Cerebellar cortex (tissue), 1 donor: ENCODE results near the gene PDZD2.
"Not testable (repeated sequence)": the region's sequence is repeated elsewhere in the genome, so short reads cannot be mapped to it uniquely, and the experiment has no call there.

Source experiments
- DNase-seq: peaks from one replicate; pipeline ENCODE4 v3.0.0-alpha.2; 2015; ENCODE audit warnings: low spot score

Gene PDZD2

DNA sequence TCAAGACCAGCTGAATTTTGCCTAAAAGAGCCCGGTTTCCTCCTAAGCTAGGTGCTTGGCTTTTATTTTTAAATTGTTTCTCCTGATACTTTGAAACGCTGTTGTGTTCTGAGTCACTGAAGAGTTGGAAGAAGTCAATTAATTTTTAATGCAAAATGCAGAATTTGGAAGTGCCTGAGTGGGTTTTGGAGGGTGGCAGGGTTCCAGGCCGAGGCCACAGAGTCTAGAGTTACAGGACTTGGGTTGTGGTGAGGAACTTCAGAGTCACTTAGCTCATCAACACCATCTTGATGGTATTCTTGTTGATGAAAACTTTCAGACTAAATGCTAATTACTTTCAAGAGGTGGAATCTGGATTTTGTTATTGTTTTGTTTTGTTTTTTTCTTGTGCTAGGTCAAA lies 130.6 kb downstream of the PDZD2 start:
- no peak for DNase-seq

DNA sequence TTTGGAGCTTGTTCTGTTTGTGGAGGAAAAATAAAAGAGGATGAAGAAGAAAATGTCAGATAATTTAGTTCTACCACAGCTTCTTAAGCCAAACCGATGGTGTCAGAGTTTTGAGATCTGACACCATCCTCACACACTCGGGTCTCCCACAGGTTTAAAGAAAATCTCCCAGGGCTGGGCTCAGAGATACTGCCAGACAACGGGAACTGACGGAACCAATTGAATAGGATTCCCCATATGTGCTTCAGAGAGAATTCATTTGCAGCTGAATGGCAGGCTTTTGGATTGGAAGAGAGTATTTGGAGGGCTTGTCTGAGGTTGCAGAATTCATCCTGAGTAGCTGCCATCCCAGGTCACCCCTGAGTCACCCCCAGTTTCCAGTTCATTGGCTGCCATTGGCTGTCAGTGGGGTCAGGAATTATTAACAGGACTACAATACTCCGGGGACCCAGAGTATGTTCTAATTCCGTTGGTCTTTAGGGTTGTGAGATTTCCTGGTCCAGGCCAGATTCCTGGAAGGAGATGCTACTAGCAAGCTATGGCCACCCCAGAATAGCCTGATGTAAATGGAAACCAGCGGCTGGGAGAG lies 131.3 kb downstream of the PDZD2 start:
- no peak for DNase-seq

DNA sequence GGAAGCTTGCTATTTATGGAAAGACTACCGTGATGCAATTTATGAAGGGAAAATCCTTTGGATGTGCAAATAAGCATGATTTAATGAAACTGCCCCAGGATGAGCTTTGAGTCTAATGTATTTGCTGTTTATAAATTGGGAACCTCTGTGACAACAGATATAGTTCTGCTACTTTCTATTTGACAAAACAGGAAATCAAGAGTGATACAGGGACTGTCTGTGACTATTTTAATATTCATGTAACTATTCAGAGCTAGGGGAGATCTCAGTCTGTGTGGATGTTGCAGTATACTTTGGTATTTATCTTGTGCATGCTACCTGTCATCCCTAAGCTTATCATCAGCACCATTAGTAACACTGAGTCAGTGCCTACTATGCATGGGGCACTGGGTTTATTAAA lies 132.1 kb downstream of the PDZD2 start:
- no peak for DNase-seq

DNA sequence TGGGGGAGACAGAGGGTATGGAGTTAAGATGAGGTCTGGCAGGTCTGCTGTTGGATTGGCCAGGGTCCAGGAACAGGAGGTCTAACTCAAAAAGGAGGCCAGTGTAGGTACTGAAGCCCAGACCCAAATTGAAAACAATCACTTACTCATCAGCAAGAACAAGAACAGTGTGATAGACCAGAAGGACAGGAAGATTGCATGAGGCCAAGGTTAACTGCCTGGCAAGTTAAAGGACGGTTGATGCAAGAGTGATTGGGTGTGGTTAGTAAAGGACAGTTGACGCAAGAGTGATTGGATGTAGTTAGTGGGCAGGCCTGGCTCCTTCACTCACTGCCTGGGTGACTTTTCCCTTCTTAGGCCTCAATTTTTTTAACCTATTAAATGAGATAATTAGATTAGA lies 132.6 kb downstream of the PDZD2 start:
- DNase-seq, result no peak

DNA sequence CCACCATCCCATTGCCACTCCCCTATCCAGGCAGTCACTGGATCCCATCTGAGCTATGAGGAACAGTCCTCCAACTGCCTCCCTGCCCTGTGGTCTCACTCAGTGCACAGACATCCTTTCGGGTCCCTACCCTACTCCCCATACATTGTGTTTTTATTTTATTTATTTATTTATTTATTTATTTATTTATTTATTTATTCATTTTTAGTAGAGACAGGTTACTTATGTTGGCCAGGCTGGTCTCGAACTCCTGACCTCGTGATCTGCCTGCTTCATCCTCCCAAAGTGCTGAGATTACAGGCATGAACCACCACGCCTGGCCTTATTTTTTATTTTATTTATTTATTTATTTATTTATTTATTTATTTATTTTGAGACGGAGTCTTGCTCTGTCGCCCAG lies 137.4 kb downstream of the PDZD2 start:
- DNase-seq, result not testable (repeated sequence)

GRCh38 chr5:31776976-31777651 lies 138.2 kb downstream of the PDZD2 start:
- no peak for DNase-seq

GRCh38 chr5:31781772-31782171 lies 142.8 kb downstream of the PDZD2 start:
- no peak for DNase-seq

- no peak for DNase-seq
These were observed 144.2 kb downstream of the PDZD2 start for GRCh38 chr5:31783086-31783645.

DNA sequence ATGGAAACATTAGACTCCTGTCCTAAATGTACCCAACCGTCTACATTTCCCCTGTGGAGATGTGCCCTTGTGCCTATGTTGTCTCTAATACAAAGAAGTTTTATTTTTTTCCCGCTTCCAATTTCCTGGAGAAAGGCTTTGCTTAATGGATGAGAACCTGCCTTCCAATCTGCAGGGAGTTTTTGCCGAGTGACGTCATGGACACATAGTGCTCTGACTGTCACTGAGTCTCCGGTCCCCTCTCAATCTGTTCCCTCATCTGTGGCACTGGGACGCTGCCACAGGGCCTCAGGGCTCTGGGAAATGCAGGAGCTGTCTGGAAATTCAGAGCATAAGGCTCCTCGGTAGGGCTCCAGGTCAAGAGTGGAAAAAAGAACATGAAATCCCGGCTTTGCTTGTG lies 144.8 kb downstream of the PDZD2 start:
- peak; percentile 98 for DNase-seq

DNA sequence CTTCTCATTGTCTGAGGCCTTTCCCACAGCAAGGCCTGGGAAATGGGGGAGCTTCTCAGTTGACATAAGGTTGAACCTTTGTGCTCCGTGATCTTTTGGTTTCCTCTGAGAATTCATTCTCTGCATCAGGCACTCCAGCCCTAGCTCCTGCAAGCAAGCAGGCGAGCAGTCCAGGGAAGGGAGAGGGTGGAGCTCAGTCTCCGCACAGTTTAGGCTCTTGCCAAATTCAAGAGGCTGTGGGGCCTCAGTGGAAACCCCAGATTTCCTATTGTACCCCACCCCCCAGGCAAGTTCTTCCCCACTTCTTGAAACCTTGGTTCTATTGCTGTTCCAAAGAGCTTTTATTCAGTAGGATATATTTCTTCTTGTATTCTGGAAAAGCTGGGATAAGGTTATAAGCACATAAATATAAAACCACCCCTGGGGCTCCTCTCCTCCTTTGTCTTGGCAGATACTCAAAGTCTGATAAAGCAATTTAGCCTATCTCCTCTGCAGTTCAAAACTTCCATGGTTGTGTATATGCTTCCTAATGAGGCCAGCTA lies 147.2 kb downstream of the PDZD2 start:
- no peak for DNase-seq

DNA sequence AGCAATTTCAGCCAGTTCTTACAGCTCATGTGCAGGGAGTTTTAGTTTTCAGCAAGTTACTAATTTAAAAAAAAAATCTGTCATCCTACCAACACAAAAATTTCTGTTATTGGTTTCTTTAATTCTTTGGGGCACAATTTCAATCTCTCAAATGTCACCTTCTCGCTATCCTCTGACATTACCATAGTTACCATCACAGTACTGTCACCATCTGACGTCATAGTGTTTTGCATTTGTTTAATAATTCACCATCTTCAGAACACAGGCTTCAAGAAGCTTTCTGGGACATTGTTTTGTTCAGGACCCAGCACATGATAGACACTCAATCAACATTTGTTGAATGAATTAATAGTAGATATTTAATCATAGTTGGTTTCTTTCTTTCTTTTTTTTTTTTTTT lies 155.1 kb downstream of the PDZD2 start:
- DNase-seq, result no peak

GRCh38 chr5:31798168-31798567 lies 159.2 kb downstream of the PDZD2 start:
- DNase-seq, result no peak

DNA sequence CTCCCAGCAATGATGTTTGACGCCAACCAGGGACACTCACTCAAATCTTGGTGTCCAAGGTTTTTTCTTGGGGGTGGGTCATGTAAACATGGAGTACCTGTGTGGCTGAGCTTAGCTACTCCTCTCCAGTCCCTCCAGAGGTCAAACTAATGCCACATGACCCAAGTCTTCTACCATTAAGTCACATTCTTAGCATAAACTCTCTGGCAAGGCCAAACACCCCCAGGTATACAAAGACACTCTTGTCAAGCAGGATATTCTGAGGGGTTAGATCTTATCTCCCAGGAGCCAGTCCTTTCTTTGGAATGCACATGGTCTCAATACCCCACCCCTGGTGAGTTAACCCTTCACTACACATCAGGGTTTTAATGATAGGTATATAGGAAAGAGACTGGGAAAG lies 161.4 kb downstream of the PDZD2 start:
- no peak for DNase-seq

DNA sequence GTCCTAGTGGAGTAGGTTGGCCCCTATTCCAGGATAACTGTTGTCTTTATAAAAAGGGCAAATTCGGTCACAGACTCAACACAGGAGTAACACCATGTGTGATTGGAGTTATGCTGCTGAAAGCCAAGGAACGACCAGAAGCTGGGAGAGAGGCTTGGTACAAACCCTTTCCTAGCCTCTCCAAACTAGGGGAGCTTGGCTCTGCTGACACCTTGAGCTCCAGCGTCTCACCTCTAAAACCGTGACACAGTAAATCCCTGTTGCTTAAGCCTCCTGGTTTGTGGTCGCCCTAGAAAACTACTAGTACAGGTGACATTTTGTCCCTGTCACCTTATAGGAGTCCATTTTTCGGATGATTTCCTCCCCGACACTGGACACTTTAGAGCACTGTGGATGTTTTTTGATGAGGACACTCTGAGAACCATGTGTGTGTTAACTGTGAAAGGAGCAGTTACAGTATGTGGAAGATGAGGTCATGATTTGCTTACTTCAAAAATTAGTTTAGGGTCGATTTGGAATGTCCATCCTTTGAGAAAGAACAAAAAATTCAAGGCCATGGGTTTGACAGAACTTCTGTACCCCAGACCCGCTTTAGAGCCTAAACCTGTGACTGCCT lies 167.0 kb downstream of the PDZD2 start:
- DNase-seq, result no peak

DNA sequence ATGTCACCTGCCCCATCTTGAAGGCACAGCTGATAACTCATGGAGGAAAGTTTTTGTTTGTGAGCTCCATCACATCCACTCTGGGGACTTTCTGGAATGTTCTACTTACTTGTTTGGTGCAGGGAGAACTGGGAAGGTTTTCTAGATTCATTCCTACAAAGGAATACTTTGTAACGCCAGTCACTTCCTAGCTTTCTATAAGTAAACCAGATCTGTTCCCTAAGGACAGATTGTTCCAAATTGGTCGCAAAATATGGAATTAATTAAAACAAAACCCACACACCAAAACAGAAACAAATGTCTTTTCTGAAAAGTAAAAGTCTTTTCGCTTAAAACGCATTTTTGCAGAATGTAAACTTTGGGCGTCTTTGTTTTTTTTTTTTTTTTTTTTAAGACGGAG lies 167.6 kb downstream of the PDZD2 start:
- DNase-seq, result no peak

DNA sequence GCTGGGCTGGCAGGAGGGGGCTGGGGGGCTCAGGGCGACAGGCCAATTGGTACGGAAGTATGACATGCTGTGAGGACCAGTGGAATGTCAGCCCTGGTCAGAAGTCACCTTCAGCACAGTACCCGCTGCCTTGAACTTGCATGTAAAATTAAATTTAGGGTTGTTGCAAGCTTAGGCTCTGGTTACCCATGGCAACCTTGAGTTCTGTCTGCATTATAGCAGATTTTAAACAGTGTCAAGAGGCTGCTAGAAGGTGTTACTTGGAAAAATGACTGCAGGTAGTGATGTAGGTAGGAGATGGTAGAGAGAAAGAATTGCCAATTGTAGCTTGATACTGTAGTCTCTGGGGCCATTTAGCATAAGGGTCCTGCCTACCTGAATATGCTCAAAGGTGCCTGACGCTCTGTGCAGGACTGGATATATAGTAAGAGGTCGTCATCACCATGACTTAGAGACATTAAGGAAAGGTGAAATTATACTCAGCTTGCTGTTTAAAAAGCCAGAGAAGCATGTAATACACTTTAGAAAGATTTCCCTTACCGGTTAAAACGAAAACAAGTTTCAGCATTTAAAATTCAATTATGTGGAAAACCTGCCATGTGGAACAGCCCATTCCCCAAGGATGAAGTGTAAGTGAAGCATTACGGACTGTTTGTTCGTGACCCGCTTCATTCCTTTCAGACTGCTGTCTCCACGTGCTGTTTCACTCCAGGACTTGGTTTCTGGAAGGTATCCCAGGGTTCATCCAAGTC lies 169.0 kb downstream of the PDZD2 start:
- DNase-seq, result no peak

DNA sequence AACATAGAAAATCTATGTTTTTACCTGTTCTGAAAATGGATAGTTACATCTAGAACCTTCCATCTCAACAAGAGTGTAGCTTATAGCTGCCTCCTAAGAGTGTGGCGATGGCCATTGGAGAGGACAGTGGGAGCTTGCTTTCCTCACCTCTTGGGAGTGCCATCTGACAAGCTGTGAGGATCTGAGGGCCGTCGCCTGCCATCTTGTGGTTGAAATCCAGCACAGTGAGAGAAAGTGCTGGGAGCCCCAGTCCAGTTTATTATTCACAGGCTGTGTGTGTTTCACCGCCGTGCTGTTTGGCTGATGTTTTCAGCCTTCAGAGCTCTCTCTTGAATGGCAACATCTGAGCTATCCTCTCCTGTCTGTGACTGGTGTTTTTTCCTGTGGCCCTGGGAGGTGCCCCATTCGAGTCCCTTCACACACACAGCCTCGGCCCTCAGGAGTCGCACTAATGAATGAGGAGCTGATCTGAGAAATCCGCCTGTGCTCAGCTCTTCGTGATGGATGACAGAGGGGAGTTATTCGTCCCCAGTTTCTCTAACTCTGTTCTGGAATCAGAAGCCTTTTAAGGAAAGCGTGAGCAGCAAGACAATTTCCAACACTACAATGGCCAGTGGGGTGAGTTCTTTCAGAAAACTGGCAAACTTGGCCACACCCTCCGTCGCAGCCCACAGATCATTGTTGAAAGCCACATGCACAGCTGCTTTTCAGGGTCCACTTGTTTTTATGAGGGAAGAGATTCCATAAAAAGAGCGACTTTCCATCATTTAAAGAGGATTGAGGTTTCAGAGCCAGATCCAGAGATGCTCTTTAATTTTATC lies 170.3 kb downstream of the PDZD2 start:
- peak; percentile 90 for DNase-seq

GRCh38 chr5:31811210-31811609 lies 172.3 kb downstream of the PDZD2 start:
- no peak for DNase-seq

DNA sequence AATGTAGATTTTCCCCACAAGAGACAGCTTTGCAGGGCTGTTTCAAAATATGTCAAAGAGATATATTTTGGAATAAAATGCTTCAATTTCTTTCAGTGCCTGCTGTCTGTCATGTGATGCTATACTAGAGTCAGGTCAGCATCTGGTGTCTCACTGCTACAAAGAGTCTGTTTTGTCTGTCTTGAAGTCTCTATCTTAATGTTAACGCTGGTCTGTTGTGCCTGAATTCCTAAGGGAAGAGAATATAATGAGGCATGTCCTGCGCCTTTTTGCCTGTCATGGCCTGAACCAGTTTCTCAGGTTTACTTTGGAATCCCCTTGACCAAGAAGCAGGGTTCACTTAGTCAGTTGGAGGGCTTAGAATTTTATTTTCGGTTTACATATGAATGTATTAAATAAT lies 176.4 kb downstream of the PDZD2 start:
- no peak for DNase-seq

DNA sequence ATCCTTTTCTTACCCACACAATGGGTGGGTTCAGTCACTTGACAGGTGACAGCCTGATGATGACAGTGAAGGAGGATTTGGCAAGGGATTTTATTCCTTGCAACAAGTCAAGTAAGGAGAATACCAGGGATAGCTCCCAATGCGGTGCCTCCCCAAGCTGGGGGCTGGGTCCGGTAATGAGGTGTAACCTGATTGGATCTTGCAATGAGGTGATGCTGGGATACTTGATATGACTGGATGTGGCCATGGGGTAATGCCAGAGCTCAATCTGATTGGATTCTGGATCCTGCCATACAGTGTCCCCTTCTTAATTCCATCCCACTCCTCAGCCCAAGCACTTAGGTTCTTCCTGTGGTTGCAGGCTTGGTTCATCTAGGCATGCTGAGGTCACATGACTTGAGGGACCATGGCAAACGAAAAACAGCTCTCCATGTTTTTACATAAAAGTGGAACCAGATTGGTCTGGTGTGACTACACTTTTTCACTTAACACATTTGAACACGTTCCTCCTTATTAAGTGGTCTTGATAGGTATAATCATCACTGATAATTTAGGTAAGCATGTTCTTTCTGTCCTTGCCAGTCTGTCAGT lies 181.1 kb downstream of the PDZD2 start:
- no peak for DNase-seq

- no peak for DNase-seq
These were observed 184.5 kb downstream of the PDZD2 start for GRCh38 chr5:31823472-31823871.
